ENCODE measurements around the gene NBPF3. TPM values are rescaled to one million over a fixed set of nuclear protein-coding genes. Genes with fewer than 3 reads are reported as not detected.
"Not testable (repeated sequence)": the region's sequence is repeated elsewhere in the genome, so short reads cannot be mapped to it uniquely, and the experiment has no call there.

NBPF3 gene
- total and polyA plus RNA-seq, 2 donors (not counting 3 experiments of a cell fraction or from before 2014, with no cell fraction given) = 3.3 to 6.5 TPM

DNA sequence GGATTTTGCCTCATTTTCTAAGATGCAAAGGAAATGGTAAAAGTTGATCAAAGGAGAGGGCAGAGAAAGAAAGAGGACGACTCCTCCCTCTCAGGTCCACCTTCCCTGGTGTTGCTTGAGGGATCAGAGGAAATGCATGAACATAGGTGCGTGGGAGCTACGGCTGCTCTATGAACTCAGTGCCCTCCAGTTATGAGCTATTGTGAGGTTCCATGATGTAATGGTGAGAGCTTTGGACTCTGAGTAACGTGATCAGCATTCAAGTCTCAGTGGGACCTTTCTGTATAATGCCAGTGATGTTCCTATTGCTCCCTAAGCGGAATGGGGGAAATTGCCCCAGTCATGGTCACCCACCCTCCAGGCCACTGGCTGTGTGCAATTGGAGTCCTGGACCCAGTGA is 25.9 kb upstream of the NBPF3 start:
- H3K27ac ChIP-seq (ENCODE audit: insufficient read depth, low read depth, low read length) = no peak overlapping the region
- no peaks in the 10 kb centered on the region for H3K4me1 ChIP-seq (ENCODE audit: control insufficient read depth, extremely low read depth, insufficient read depth, low read length)

DNA sequence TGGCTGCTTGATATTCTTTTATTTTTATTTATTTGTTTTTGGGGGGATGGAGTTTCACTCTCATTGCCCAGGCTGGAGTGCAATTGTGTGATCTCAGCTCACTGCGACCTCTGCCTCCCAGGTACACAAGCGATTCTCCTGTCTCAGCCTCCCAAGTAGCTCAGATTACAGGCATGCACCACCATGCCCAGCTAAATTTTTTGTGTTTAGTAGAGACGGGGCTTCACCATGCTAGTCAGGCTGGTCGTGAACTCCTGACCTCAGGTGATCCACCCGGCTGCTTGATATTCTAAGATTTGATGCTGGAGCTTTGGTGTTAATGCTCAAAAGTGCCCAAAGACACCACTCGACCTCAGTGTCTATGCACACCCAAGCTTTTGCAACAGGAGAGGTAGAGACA is 19.6 kb upstream of the NBPF3 start:
- H3K36me3 ChIP-seq (ENCODE audit: control insufficient read depth in 2 of 2, extremely low read depth in 1 of 2, insufficient read depth in 2 of 2, low read length in 2 of 2); DNase-seq (ENCODE audit: low read depth, low spot score); H3K9me1 ChIP-seq (replicated peaks; ENCODE audit: control insufficient read depth, extremely low read depth, insufficient read depth, low read length); H3K4me2 ChIP-seq (ENCODE audit: insufficient read depth, low read length); H3K4me1 ChIP-seq (ENCODE audit: control insufficient read depth, extremely low read depth, insufficient read depth, low read length); H4K20me1 ChIP-seq (replicated peaks; ENCODE audit: control insufficient read depth, extremely low read depth, insufficient read depth, low read length); H3K27ac ChIP-seq (ENCODE audit: insufficient read depth, low read depth, low read length); dilution Hi-C loops (cut with MboI; ENCODE audit: extremely low pct_ligation_motif_present, low sequenced_read_pairs); H3K27me3 ChIP-seq (ENCODE audit: control insufficient read depth in 2 of 2, insufficient read depth in 2 of 2, low read length in 2 of 2); H3K4me3 ChIP-seq (replicated peaks in 1 of 3; ENCODE audit: insufficient read depth in 1 of 3, low read depth in 1 of 3, low read length in 3 of 3); FAIRE-seq; H3K9me3 ChIP-seq (replicated peaks; ENCODE audit: control insufficient read depth, insufficient read depth, low read length); intact Hi-C loops (cut with micrococcal nuclease); H3K79me2 ChIP-seq (ENCODE audit: control insufficient read depth, insufficient read depth, low read length); POLR2A ChIA-PET; H2AFZ ChIP-seq (ENCODE audit: low read depth, low read length); H3K9ac ChIP-seq (replicated peaks; ENCODE audit: extremely low read depth, insufficient read depth, low read length); CTCF ChIA-PET; BruUV-seq (replicated peaks): not testable (repeated sequence)

More for the DNA sequence above, 25.9 kb upstream of the NBPF3 start:
- ChIA-PET CTCF (no interaction called here), POLR2A (no interaction called here)
- Histone ChIP-seq H3K79me2 (ENCODE audit: control insufficient read depth, insufficient read depth, low read length) (no peaks in the 10 kb centered on the region), H3K9ac (replicated peaks; ENCODE audit: extremely low read depth, insufficient read depth, low read length) (no peak overlapping the region), H3K9me1 (replicated peaks; ENCODE audit: control insufficient read depth, extremely low read depth, insufficient read depth, low read length) (no peaks in the 10 kb centered on the region), H3K4me3 (replicated peaks in 1 of 3; ENCODE audit: insufficient read depth in 1 of 3, low read depth in 1 of 3, low read length in 3 of 3) (no peak overlapping the region), H3K27me3 (ENCODE audit: control insufficient read depth in 2 of 2, insufficient read depth in 2 of 2, low read length in 2 of 2) (peaks cover 12 to 13% of the 10 kb centered on the region in 2 experiments), H3K4me2 (ENCODE audit: insufficient read depth, low read length) (no peak overlapping the region), H3K36me3 (ENCODE audit: control insufficient read depth in 2 of 2, extremely low read depth in 1 of 2, insufficient read depth in 2 of 2, low read length in 2 of 2) (no peaks in the 10 kb centered on the region), H2AFZ (ENCODE audit: low read depth, low read length) (no peak overlapping the region), H3K9me3 (replicated peaks; ENCODE audit: control insufficient read depth, insufficient read depth, low read length) (no peaks in the 10 kb centered on the region), H4K20me1 (replicated peaks; ENCODE audit: control insufficient read depth, extremely low read depth, insufficient read depth, low read length) (no peaks in the 10 kb centered on the region)
- TF ChIP-seq POLR2A (IDR thresholded peaks at IDR 0.05; ENCODE audit: low read depth, low read length) (no peak), MYC (IDR thresholded peaks at IDR 0.05; ENCODE audit: low read depth, low read length) (no peak), JUN (IDR thresholded peaks at IDR 0.05; ENCODE audit: borderline replicate concordance, insufficient read depth, insufficient read length, low read depth) (no peak), GATA2 (IDR thresholded peaks at IDR 0.05; ENCODE audit: insufficient read depth, insufficient read length, low read depth, low read length) (no peak), POLR2AphosphoS5 (IDR thresholded peaks at IDR 0.05; ENCODE audit: insufficient read depth, low read depth, low read length) (no peak), FOS (IDR thresholded peaks at IDR 0.05; ENCODE audit: borderline replicate concordance, insufficient read depth, low read length) (no peak), EZH2 (IDR thresholded peaks at IDR 0.05; ENCODE audit: borderline replicate concordance, low read depth, low read length, severe bottlenecking) (no peak)
- TF ChIP-seq, protein P1, sequence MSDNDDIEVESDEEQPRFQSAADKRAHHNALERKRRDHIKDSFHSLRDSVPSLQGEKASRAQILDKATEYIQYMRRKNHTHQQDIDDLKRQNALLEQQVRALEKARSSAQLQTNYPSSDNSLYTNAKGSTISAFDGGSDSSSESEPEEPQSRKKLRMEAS (IDR thresholded peaks at IDR 0.05; ENCODE audit: insufficient read depth, insufficient read length) = no peak
- TF ChIP-seq, protein P2, sequence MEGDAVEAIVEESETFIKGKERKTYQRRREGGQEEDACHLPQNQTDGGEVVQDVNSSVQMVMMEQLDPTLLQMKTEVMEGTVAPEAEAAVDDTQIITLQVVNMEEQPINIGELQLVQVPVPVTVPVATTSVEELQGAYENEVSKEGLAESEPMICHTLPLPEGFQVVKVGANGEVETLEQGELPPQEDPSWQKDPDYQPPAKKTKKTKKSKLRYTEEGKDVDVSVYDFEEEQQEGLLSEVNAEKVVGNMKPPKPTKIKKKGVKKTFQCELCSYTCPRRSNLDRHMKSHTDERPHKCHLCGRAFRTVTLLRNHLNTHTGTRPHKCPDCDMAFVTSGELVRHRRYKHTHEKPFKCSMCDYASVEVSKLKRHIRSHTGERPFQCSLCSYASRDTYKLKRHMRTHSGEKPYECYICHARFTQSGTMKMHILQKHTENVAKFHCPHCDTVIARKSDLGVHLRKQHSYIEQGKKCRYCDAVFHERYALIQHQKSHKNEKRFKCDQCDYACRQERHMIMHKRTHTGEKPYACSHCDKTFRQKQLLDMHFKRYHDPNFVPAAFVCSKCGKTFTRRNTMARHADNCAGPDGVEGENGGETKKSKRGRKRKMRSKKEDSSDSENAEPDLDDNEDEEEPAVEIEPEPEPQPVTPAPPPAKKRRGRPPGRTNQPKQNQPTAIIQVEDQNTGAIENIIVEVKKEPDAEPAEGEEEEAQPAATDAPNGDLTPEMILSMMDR (IDR thresholded peaks at IDR 0.05; ENCODE audit: extremely low read depth in 1 of 2, insufficient read depth in 1 of 2, low read depth in 1 of 2, low read length in 2 of 2) = no peak
- no TSS peak for BruUV-seq (replicated peaks)
- FAIRE-seq (no peak), DNase-seq (ENCODE audit: low read depth, low spot score) (no peak)
- dilution Hi-C loops (cut with MboI; ENCODE audit: extremely low pct_ligation_motif_present, low sequenced_read_pairs) = no loop called here
- intact Hi-C loops (cut with micrococcal nuclease) = no loop called here

DNA sequence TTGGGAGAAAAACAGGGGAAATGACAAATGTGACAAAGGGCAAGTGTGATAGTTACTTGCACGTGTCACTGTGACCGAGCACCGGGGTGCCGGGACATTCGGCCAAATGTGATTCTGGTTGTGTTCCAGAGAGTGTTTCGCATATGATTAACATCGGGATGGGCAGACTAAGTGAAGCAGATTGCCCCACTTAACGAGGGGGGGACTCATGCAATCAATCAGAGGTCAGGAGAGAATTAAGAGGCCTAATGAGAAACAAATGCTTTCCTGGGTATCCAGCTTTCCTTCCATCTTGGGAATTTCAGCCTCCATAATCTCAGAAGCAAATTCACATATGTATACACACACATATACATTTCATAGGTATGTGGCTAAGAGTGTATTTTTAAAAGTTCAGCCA is 18.6 kb upstream of the NBPF3 start:
- H3K27ac ChIP-seq (ENCODE audit: insufficient read depth, low read depth, low read length); H3K9ac ChIP-seq (replicated peaks; ENCODE audit: extremely low read depth, insufficient read depth, low read length); H3K36me3 ChIP-seq (ENCODE audit: control insufficient read depth in 2 of 2, extremely low read depth in 1 of 2, insufficient read depth in 2 of 2, low read length in 2 of 2); H3K4me1 ChIP-seq (ENCODE audit: control insufficient read depth, extremely low read depth, insufficient read depth, low read length); H4K20me1 ChIP-seq (replicated peaks; ENCODE audit: control insufficient read depth, extremely low read depth, insufficient read depth, low read length); CTCF ChIA-PET; dilution Hi-C loops (cut with MboI; ENCODE audit: extremely low pct_ligation_motif_present, low sequenced_read_pairs); H2AFZ ChIP-seq (ENCODE audit: low read depth, low read length); H3K79me2 ChIP-seq (ENCODE audit: control insufficient read depth, insufficient read depth, low read length); FAIRE-seq; intact Hi-C loops (cut with micrococcal nuclease); POLR2A ChIA-PET; BruUV-seq (replicated peaks); H3K4me3 ChIP-seq (replicated peaks in 1 of 3; ENCODE audit: insufficient read depth in 1 of 3, low read depth in 1 of 3, low read length in 3 of 3); H3K4me2 ChIP-seq (ENCODE audit: insufficient read depth, low read length); H3K9me3 ChIP-seq (replicated peaks; ENCODE audit: control insufficient read depth, insufficient read depth, low read length); DNase-seq (ENCODE audit: low read depth, low spot score); H3K9me1 ChIP-seq (replicated peaks; ENCODE audit: control insufficient read depth, extremely low read depth, insufficient read depth, low read length); H3K27me3 ChIP-seq (ENCODE audit: control insufficient read depth in 2 of 2, insufficient read depth in 2 of 2, low read length in 2 of 2): not testable (repeated sequence)
